AG10803 (cell line): ENCODE measurements around the gene PKD2.

Source experiments
- DNase-seq: peaks from one replicate; pipeline ENCODE4 v3.0.0; 2010; ENCODE audit warnings: low read depth
- H3K4me3 ChIP-seq: 2 replicates; pipeline ENCODE4 v1.5.1; 2011; ENCODE audit warnings: mild to moderate bottlenecking, low read length, control low read depth
- TF ChIP-seq, protein P1 (sequence below): conservative IDR thresholded peaks from 2 replicates; pipeline ENCODE4 v1.5.1; 2011; ENCODE audit warnings: mild to moderate bottlenecking, low read length, control low read depth, inconsistent platforms

Gene PKD2

DNA sequence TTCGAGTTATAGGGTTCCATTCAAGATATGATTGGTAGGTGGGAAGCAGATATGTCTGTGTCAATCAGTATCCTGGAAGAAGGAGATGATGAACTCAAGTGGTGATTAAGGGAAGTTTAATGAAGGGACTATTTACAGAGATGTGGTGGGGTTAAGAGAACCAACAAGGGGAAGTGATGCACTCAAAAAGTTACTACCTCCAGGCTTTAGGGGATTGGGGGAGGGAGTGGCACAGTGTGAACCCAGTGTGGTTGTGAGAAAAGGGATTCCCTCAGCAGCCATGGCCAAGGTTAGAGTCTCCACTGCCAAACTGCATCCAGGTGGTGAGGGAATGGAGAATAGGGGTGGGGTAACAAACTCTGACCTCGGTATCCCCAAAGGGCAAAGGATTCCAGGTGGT, 27.9 kb downstream of the PKD2 start:
- no peak for DNase-seq
- no peak overlapping the region for H3K4me3 ChIP-seq
- TF ChIP-seq, protein P1, sequence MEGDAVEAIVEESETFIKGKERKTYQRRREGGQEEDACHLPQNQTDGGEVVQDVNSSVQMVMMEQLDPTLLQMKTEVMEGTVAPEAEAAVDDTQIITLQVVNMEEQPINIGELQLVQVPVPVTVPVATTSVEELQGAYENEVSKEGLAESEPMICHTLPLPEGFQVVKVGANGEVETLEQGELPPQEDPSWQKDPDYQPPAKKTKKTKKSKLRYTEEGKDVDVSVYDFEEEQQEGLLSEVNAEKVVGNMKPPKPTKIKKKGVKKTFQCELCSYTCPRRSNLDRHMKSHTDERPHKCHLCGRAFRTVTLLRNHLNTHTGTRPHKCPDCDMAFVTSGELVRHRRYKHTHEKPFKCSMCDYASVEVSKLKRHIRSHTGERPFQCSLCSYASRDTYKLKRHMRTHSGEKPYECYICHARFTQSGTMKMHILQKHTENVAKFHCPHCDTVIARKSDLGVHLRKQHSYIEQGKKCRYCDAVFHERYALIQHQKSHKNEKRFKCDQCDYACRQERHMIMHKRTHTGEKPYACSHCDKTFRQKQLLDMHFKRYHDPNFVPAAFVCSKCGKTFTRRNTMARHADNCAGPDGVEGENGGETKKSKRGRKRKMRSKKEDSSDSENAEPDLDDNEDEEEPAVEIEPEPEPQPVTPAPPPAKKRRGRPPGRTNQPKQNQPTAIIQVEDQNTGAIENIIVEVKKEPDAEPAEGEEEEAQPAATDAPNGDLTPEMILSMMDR = no peak

DNA sequence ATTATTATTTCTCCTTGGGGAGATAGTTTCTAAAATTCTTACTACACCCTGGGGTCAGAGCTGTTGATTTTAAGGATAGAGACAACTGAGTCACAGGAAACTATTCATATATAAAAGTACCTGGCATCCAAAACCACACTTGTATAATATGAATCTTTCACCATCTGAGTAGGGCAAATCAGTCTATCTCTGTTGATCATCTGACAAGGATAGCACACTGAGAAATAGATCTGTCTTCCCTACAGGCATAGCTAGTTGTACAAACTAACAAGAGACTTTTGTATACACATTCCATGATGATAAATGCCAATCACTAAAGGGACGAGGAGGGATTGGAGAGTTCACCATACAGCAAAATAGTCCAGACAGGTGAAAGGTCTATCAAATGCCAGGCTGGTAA, 30.0 kb downstream of the PKD2 start:
- DNase-seq = no peak
- TF ChIP-seq, protein P1 = no peak
- H3K4me3 ChIP-seq = no peak overlapping the region

DNA sequence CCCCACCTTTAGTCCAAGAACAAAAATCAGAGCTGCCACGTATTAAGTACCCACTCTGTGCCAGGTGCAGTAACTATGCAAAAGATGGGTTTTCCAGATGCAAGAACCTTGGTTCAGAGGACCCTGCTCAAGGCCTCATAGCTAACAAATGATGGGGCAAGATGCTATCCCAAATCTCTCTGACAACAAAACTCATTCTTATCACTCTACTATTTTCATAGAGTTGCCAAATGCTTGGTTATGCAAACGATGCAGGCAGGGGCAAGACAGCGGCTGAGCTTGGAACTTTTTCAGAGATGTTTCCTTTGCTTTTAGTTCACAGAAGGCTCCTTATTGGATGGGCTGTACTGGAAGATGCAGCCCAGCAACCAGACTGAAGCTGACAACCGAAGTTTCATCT, 30.5 kb downstream of the PKD2 start:
- TF ChIP-seq, protein P1 = no peak
- H3K4me3 ChIP-seq = no peak overlapping the region
- DNase-seq = no peak

DNA sequence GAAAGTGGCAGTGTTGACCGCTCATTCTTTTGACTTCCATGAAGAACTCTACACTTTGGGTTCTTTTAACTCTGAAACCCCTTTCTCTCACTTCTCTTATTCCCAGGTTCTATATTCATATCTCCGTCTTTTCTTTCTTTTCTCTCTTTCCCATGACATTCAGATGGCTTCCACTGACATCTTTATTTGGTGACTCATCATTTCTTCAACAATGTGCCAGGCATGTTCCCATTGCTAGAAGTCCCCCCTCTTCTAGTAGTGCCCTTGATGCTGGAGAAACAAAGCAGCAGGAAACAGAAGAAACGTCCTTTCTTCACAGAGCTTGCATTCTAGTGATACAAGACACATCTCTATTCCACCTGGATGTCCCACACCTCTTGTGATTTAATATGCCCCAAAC, 33.3 kb downstream of the PKD2 start:
- no peak for DNase-seq
- no peak overlapping the region for H3K4me3 ChIP-seq
- TF ChIP-seq, protein P1 = no peak

DNA sequence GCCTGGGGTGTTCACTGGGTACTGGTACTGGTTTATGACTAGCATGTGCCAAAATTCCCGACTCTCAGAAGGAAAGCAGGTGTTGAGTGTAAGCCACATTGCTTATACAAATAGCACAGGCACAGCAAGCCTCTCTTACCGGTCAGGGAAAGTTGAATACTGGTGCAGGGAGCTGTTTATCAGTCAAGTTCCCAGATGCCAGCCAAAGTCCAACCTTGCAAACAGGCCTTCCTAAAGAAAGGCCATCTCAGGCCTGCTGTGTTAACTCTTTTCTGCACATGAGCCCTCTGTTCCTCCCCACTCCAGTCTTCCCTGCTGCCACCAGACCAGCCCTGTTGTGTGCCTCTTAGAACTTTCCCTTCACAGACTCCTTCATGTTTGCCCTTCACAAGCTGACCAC, 34.2 kb downstream of the PKD2 start:
- H3K4me3 ChIP-seq = no peak overlapping the region
- DNase-seq = no peak
- TF ChIP-seq, protein P1 = no peak

DNA sequence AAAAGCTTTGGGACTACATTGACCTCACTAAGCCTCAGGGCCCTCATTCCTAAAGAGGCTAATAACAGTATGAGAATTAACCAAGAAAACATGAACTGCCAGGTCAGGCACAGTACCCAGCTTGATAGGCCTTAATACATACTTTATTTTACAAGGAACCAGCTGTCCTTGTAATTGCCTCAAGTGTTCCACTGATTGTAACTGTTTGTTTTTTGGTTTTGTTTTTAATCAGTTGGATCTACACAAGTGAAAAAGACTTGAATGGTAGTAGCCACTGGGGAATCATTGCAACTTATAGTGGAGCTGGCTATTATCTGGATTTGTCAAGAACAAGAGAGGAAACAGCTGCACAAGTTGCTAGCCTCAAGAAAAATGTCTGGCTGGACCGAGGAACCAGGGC, 35.6 kb downstream of the PKD2 start:
- H3K4me3 ChIP-seq = no peak overlapping the region
- DNase-seq = no peak

DNA sequence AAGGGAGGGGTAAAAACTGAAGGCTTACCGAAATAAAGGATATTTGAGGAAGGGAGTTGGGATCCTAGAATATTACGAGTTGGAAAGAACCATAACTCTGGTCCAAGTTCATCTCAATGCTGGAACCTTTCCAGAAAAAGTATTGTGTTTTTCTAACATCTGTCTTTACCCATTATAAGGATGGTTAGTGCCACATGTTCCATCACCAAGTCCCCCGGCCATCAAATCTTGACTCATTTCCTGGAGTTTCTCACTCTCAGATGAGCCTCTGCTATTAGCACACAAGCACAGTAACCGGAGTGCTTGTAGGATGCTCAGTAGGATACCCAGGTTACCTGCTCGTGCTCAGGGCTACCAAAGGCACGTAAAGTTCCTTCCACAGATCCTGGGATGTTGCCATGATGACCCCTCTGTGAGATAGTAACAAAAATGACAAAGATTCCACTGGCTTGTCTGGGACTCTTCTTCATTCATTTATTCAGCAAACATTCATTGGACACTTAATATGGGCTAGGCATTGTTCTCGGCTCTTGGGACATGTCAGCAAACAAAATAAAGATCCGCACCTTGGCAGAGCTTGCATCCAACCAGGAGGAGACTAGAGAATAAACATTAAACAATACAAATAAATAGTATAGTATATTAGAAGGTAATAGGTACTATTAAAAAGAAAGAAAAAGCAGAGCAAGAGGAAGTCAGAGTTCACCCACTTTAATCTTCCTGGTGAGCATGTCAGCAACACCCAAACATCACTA, 36.3 kb downstream of the PKD2 start:
- DNase-seq = no peak
- H3K4me3 ChIP-seq = no peak overlapping the region
- TF ChIP-seq, protein P1 = no peak

More for the DNA sequence above, 35.6 kb downstream of the PKD2 start:
- TF ChIP-seq, protein P1 = no peak
